MV-4-11 (cell line): Measurements from ENCODE around the gene KIF13A.
"Not testable (repeated sequence)": the region's sequence is repeated elsewhere in the genome, so short reads cannot be mapped to it uniquely, and the experiment has no call there.

ENCODE experiments used
- DNase-seq: peaks from one replicate; lab custom pipeline; 2025; lab: John Stamatoyannopoulos, UW

Gene KIF13A

DNA sequence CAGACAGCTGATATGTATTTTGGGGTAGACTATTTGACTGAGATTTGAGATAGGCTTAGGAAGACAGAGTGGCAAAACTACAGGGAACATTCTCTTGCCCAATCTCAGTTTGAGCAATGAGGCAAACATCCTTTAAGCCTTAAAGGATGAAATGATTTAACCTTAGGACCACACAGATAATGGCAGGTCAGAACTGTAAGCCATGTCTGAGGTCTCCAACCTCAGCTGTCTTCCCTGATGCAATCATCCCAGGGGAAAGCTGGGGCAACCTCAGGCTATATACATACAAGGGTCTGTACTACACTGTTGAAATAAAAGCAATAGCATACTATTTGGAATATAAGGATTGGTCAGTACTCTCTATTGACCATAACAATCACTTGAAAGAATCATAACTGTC lies 196.9 kb downstream of the KIF13A start:
- no peak for DNase-seq

DNA sequence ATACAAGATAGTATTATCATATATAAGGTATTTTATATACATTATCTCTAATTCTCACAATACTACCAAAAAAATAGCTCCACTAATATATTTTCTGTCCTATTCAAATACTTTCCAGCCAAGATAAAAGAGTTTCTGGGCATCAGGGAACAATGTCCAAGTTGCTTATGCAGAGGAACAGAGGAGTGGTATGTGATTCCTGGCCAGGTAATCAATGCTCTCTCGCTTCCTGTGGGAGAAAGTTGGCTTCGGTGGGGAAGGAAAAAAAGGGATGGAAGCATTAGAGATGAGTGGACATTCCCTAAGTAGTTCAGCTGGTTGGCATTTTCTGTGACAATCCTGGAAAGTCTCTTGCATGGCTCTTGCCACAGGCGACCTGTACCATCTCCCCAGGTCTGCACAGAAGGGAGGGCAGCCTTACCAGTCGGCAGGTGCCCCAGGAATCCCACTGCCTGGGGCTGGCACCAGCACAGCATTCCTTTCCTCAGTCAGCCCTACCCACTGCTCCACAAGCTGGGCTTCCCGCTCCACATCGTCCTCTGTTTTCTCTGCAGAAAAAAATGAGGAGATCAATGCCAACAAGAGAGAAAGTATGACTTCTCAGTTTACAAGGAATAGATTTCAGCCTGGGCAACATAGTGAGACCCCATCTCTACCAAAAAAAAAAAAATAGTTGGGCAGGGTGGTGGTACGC lies 202.2 kb downstream of the KIF13A start:
- no peak for DNase-seq

DNA sequence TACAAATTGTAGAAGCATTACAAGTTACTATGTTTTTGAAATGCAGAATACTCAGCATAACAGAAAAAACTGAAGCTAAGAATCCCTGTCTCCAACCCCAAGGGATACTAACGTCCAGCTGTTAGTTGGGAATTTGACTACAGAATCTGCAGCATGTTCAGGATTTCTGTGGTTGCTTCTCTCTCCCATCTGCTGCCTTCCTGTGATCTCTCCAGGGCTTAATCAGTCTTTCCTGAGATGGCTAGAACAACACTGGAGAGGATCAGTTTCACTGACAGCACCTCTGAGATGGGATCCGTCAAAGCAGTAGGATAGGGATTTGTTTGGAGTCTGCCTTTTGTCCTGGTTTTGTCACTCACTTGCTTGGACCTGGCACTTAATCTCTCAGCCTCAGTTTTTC lies 207.4 kb downstream of the KIF13A start:
- no peak for DNase-seq

DNA sequence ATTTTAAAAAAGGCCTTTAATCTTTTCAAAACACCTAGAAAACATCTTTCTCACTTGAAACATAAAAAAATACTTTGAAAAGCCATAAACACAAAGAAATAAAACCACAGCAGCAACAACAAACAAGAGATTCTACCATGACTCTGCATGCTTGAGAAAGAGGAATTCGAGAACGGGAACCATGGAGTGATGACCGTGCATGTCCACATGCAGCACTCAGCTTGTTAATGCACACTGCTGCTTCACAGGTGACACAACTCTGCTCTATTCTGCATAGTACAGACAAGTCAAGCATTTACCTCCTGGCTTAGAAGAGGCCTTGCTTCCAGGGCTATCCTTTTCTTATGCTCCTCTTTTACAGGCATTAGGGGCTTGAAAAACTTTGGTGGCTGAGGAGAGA lies 215.8 kb downstream of the KIF13A start:
- no peak for DNase-seq

DNA sequence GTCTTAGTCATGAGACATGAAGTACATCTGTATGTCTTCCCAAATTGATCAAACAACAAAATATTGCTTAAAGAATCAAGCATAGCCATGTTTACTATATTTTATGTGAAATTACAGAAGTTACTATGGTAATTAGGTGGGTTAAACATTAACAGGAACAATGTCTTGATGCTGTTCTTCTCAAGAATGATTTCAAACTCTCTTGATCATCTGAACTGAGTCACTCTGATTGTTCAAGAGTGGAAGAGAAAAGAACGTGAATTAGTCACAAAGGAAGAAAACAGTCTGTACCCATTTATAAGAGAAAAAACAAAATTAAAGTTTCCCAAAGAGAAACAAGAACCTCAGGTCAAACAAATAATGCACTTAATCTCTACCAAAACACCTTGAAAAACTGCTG lies 218.6 kb downstream of the KIF13A start:
- no peak for DNase-seq

DNA sequence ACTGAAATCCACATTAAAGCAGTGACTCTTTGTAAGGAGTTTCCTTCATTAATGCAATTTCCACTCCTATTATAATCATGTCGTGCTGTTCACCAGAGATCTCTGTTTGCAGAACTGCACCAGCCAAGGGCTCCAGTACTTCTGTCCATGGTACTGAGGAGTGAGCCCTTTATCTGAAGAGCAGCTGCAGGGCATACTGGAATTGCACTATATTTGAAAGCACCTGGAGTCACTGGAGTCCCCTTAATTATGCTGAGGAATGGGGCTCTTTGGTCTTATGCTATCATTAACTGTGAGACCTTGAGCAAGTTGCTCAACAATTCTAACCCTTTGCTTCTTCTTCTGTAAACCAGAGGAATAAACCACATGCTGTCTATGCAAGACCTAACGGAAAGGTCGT lies 219.0 kb downstream of the KIF13A start:
- DNase-seq = no peak

DNA sequence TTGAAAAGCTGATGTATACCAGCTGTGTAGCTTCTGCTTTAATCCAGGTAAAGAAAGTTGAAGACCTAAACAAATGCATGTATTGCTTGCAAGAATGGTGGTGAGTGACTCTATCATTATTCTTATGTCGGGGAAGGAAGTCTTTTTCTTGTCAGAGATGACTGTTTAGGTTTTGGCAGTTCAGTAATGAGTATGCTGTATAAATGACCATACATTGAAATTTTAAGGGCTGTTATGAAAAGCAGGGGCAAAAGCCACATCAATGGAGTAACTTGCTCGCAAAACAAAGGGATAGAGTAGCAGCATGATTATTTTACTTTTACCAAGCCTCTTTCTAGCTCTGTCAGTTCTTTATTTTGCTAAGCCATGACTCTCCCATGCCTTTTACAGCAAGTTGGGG lies 224.8 kb downstream of the KIF13A start:
- no peak for DNase-seq

DNA sequence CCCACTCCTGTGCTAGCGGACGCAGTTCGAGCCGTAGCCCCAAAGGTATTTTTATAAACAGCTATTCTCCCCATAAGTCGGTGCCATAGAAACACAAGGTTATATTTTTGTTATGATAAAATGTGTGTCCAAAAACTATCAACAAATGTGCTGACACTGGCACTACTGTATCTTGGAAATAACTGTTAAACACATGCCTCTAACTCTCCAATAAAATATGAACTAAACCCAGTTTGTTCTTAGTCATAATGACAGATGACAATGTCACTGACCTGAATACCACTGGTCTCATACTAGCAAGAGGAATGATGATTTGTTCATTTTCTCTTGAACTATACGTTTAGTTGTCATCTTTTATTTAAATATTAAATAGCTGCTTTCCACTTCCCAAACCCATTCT lies 229.3 kb downstream of the KIF13A start:
- DNase-seq = no peak

DNA sequence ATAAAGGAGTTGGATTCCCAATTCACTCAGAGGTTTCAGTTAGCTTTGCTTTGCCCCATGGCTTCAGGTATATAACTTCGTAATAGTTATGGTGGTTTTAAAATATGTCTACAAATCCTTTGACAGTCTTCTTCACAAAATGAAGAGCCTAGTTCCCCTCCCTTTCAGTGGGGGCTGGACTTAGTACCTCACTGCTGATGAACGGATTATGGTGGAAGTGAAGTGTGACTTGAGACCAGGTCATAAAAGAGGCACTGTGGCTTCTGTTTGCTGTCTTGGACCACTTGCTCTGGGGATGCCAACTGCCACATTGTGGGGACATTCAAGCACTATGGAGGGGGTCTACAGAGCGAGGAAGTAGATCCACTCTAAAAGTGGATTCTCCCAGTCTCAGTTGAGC lies 233.2 kb downstream of the KIF13A start:
- DNase-seq = no peak

DNA sequence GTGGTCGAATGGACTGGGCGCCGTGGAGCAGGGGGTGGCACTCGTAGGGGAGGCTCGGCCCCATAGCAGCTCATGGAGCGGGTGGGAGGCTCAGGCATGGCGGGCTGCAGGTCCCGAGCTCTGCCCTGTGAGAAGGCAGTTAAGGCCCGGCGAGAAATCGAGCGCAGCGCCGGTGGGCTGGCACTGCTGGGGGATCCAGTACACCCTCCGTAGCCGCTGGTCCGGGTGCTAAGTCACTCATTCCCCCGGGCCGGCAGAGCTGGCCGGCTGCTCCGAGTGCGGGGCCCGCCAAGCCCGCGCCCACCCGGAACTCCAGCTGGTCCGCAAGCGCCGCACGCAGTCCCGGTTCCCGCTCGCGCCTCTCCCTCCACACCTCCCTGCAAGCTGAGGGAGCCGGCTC lies 242.1 kb downstream of the KIF13A start:
- DNase-seq = not testable (repeated sequence)

DNA sequence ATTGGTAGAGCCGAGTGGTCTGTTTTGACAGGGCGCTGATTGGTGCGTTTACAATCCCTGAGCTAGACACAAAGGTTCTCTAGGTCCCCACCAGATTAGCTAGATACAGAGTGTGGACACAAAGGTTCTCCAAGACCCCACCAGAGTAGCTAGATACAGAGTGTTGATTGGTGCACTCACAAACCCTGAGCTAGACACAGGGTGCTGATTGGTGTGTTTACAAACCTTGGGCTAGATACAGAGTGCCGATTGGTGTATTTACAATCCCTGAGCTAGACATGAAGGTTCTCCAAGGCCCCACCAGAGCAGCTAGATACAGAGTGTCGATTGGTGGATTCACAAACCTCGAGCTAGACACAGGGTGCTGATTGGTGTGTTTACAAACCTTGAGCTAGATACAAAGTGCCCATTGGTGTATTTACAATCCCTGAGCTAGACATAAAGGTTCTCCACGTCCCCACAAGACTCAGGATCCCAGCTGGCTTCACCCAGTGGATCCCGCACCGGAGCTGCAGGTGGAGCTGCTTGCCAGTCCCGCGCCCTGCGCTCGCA lies 242.6 kb downstream of the KIF13A start:
- DNase-seq = not testable (repeated sequence)

DNA sequence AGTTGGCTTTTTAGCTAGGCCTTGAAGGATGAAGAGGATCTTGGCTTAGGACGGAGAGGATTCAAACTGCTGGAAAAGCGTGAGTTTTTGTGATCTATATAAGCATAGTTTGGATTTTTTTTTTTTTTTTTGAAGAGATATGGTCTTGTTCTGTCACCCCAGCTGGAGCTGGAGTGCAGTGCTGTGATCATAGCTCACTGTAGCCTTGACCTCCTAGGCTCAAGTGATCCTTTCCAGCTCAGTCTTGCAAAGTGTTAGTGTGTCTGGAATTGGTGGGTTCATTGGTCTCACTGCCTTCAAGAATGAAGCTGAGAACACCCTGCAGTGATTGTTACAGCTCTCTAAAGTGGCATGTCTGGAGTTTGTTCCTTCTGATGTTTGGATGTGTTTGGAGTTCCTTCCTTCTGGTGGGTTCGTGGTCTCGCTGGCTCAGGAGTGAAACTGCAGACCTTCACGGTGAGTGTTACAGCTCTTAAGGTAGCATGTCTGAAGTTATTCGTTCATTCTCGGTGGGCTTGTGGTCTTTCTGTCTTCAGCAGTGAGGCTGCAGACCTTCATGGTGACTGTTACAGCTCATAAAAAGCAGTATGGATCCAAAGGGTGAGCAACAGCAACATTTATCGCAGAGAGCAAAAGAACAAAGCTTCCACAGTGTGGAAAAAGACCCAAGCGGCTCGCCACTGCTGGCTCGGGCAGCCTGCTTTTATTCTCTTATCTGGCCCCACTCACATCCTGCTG lies 243.2 kb downstream of the KIF13A start:
- DNase-seq = no peak

DNA sequence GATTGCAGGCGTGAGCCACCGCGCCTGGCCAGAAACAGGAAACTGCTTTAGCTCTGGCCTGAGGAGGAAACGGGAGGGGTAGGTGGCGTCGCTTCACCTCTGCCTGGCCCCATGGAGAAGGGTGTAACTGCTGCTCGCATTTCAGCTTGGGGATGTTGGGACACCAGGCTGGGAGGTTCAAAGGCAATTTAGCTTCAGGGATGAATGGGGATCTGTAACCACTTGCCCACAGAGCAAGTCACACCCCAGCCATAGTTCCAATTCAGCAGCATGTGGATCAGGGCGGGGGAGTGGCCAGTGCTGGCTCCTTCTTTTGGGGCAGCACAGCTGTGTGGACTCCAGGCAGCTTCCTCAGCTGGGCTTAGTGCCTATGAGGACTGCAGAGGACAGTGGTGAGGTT lies 245.9 kb downstream of the KIF13A start:
- no peak for DNase-seq

DNA sequence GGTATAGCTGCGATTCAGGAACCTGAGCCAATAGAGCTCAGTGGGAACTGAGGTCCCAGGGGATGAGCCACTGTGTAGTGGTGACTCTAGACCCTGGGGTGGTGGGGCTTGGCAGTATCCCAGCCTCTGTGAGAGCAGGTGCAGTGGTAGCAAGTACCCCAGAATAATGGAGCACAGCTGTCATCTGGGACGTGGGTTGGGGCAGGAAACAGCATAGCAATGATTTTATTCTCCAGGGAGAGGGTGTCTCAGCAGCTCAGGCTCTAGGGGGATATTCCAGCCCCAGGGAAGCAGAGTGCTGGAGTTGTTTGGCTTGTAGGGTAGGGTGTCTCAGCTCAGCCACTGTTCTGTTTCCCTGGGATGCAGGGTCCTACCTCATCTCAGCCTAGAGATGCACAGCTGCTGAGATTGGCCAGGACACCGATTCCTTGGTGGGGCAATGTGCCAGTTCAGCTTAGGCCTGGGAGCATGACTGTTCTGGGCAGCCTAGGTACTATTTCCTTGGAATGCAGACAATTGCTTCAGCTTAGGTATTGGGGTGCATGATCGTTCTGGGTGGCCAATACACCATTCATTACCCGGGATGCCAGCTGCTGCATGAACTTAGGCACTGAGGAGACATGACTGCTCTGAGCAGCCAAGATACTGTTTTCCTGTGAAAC lies 246.7 kb downstream of the KIF13A start:
- no peak for DNase-seq

DNA sequence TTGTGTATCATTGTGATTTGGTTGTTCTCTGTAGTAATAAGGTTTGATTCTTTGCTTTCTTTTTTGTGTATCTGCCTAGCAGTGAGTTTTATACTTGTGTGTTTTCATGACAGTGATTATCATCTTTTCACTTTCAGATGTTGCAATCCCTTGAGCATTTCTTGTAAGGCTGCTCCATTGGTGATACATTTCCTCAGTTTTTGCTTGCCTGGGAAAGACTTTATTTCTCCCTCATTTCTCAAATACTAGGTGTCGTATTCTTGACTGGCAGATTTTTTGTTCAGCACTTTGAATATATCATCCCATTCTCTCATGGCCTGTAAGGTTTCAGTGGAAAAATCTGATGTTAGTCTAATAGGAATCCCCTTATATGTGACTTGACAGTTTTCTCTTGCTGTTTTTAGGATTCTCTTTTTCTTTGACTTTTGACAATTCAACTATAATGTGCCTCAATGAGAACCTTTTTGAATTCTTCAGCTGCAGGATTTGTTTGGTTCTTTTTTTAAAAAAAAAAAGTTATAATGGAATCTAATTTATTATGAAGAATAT lies 249.7 kb downstream of the KIF13A start:
- no peak for DNase-seq

DNA sequence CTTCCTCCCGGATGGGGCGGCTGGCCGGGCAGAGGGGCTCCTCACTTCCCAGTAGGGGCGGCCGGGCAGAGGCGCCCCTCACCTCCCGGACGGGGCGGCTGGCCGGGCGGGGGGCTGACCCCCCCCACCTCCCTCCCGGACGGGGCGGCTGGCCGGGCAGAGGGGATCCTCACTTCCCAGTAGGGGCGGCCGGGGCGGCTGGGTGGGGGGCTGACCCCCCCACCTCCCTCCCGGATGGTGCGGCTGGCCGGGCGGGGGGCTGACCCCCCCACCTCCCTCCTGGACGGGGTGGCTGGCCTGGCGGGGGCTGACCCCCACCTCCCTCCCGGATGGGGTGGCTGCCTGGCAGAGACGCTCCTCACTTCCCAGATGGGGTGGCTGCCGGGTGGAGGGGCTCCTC lies 252.1 kb downstream of the KIF13A start:
- not testable (repeated sequence) for DNase-seq

DNA sequence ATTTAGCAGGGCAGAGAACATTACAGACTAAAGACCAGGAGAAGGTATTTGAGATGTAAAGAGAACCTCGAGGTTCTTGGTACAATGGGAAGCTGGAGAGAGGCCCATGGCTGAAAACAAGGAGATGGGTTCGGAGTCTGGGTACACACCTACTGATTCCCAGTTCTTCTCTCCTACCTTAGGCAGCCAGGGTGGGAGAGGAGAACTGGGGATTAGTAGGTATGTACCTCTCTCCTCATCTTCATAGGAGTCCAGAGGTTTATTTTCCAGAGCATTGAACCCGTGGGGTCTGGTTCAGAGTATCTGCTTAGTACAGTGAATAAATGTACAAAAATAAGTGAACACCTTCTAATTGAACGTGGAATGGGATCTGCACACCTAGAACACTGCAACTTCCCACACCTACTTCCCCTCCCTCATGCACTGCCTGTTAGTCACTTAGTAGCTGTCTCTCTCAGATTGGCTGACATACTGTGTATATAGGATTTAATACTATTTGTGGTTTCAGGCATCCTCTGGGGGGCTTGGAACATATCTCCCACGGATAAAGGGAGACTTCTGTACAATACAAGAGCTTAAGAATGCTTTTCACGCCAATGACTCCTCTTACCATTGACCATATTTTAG lies 257.2 kb downstream of the KIF13A start:
- DNase-seq = no peak

DNA sequence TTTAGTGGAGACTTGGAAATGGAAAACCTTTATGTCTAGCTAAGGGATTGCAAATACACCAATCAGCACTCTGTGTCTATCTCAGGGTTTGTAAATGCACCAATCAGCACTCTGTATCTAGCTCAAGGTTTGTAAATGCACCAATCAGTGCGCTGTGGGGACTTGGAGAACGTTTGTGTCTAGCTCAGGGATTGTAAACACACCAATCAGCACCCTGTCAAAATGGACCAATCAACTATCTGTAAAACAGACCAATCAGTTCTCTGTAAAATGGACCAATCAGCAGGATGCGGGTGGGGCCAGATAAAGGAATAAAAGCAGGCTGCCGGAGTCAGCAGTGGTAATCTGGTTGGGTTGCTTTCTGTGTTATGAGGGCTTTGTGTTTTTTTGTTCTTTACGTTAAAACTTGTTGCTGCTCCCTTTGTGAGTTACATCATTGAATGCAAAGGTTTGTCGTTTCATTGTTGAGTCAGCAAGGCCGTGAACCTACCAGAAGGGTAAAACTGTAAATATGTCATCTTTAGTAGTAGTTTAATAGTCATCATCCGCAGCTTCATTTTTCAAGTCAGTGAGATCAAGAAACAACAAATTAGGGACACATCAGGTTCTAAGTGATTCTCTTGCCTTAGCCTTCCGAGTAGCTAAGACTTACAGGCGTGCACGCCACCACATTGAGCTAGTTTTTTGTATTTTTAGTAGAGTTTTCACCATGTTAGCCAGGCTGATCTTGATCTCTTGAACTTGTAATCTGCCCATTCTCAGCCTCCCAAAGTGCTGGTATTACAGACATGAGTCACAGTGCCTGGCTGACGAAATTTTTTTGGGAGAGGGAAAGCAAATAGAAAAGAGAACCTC lies 258.0 kb downstream of the KIF13A start:
- DNase-seq = no peak

DNA sequence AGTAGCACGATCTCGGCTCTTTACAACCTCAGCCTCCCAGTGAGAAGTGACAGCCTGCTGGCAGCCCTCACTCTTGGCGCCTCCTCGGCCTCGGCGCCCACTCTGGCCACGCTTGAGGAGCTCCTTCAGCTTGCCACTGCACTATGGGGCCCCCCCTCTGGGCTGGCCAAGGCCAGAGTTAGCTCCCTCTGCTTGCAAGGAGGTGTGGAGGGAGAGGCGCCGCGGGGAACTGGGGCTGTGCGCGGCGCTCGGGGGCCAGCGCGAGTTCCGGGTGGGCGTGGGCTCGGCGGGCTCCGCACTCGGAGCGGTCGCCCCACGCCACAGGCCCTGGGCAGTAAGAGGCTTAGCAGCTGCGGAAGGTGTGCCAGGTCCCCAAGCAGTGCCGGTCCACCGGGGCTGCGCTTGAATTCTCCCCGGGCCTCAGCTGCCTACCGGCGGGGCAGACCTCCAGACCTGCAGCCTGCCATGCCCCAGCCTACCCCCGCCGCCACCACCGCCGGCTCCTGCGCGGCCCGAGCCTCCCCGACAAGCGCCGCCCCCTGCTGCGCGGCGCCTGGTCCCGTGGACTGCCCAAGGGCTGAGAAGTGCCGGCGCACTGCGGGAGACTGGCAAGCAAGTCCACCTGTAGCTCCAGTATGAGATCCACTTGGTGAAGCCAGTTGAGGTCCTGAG lies 258.7 kb downstream of the KIF13A start:
- no peak for DNase-seq

DNA sequence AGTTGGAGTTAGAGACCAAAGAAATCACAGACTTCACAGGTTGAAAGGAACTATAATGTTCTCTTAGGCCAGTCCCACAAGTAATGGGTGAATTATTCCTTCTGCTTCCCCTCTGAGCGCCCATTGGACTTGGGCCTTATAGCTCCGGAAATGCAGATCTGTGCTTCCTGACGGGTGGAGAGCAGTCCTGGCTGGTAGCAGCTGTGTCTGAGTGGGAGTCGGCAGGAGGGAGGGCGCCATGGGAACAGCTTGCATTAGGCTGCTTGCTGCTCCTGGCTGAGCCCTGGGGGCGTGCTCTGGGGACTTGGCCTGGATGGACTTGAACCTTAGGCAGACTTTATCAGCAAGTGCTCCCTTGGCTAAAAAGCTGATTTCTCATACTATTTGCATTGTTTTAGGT lies 262.4 kb downstream of the KIF13A start:
- DNase-seq = no peak

DNA sequence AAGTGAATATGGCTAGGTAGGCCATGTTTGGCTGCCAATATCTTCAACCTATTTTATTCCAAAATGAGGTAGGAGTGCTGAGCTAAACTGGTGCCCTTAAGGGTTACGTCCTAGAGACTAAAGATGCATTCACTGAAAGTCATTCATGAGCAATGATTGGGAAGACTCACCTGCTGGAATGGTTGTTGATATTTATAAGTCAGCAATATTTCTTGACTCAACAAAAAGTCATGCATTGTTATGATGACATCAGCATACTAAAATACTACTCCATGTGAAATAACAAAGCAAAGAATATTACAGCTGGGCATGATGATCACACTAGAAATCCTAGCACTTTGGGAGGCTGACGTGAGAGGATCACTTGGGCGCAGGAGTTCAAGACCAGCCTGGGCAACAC lies 263.1 kb downstream of the KIF13A start:
- DNase-seq = no peak
